Lower leg skin (tissue), 4 donors: ENCODE results near the gene TTC7B. TPM values are rescaled to one million over a fixed set of nuclear protein-coding genes. Genes with fewer than 3 reads are reported as not detected.

Source experiments
- DNase-seq, 2 donors: peaks; one replicate each; pipeline ENCODE4 v3.0.0-alpha.2; 2019; ENCODE audit warnings: low spot score in 2 of 2
- H3K4me3 ChIP-seq: fragments of 200-600 bp; sonication (generic); 2 replicates; pipeline ENCODE4 v1.5.1; 2017; ENCODE audit warnings: mild to moderate bottlenecking, low read depth; ENCODE audit not compliant: poor library complexity, severe bottlenecking
- CTCF ChIP-seq, 3 donors: fragments of 450-650 bp; IDR thresholded peaks; one replicate each; pipeline ENCODE4 v1.5.1; 2016; ENCODE audit warnings: antibody characterized with exemption in 3 of 3, mild to moderate bottlenecking in 3 of 3, moderate library complexity in 2 of 3
- POLR2A ChIP-seq, 2 donors: fragments of 450-650 bp; IDR thresholded peaks; one replicate each; pipeline ENCODE4 v1.6.1; 2016 to 2017; ENCODE audit warnings: antibody characterized with exemption in 2 of 2, mild to moderate bottlenecking in 1 of 2, moderate library complexity in 1 of 2
- WGBS, 2 donors: methylation state at CpG; one replicate each; pipeline ENCODE4 v1.1.5; 2018; 5-methylcytosine and 5-hydroxymethylcytosine counted together
- intact Hi-C: fragments of 100-400 bp; cut with DNase I; formaldehyde crosslinking; loops from one replicate; pipeline ENCODE4 v1.15.0; 2023; ENCODE audit warnings: low total_unique reads
- total RNA-seq, 4 donors: library from RNA; depleted of rRNA; stranded (reverse); fragments of >200 nt; gene quantifications; one replicate each; pipeline ENCODE4 v1.1.0, GENCODE V29; 2016

The TTC7B gene
- total RNA-seq, 4 donors from 2014 or later = 10.3 to 28.7 (median 20.2) TPM

- H3K4me3 ChIP-seq = no peak overlapping the region
- no peak for DNase-seq
- TF ChIP-seq POLR2A (IDR thresholded peaks at IDR 0.05) (no peak), CTCF (IDR thresholded peaks at IDR 0.05) (no peak)
- 93 to 94% methylated on average over 9 of the region's 9 CpGs for WGBS, 2 donors
- intact Hi-C loops = no loop called here
Measured at GRCh38 chr14:90730206-90730766, 85.9 kb downstream of the TTC7B start.

GRCh38 chr14:90728951-90729350 is 87.3 kb downstream of the TTC7B start:
- no peak overlapping the region for H3K4me3 ChIP-seq
- WGBS, 2 donors = 85 to 91% methylated on average over 5 of the region's 5 CpGs
- intact Hi-C loops = no loop called here
- no peak for DNase-seq
- TF ChIP-seq CTCF (IDR thresholded peaks at IDR 0.05) (no peak), POLR2A (IDR thresholded peaks at IDR 0.05) (no peak)

GRCh38 chr14:90727082-90727481 is 89.1 kb downstream of the TTC7B start:
- no peak overlapping the region for H3K4me3 ChIP-seq
- intact Hi-C loops = no loop called here
- DNase-seq = no peak
- TF ChIP-seq CTCF (IDR thresholded peaks at IDR 0.05) = no peak
- no peak for TF ChIP-seq POLR2A (IDR thresholded peaks at IDR 0.05)
- 83 to 87% methylated on average over 13 of the region's 13 CpGs for WGBS, 2 donors

GRCh38 chr14:90726656-90727055 is 89.6 kb downstream of the TTC7B start:
- WGBS, 2 donors = 8 to 10% methylated on average over 9 of the region's 9 CpGs
- peak; percentile 77 to 91 for DNase-seq
- intact Hi-C loops = no loop called here
- no peak overlapping the region for H3K4me3 ChIP-seq
- TF ChIP-seq POLR2A (IDR thresholded peaks at IDR 0.05) (no peak), CTCF (IDR thresholded peaks at IDR 0.05) (no peak)

- WGBS, 2 donors = 89 to 90% methylated on average over 3 of the region's 3 CpGs
- TF ChIP-seq CTCF (IDR thresholded peaks at IDR 0.05) = no peak
- TF ChIP-seq POLR2A (IDR thresholded peaks at IDR 0.05) = no peak
- no peak for DNase-seq
- H3K4me3 ChIP-seq = no peak overlapping the region
- intact Hi-C loops = no loop called here
Measured at GRCh38 chr14:90724866-90725265, 91.4 kb downstream of the TTC7B start.

- no peak overlapping the region for H3K4me3 ChIP-seq
- intact Hi-C loops = no loop called here
- TF ChIP-seq CTCF (IDR thresholded peaks at IDR 0.05) (no peak), POLR2A (IDR thresholded peaks at IDR 0.05) (no peak)
- WGBS, 2 donors = 73 to 84% methylated on average over 2 of the region's 2 CpGs
- DNase-seq = no peak
Measured at GRCh38 chr14:90722590-90722989, 93.6 kb downstream of the TTC7B start.
